COLO829 (cell line): ENCODE data around the gene PDGFA.
"Not testable (repeated sequence)": the region's sequence is repeated elsewhere in the genome, so short reads cannot be mapped to it uniquely, and the experiment has no call there.

ENCODE experiments used
- DNase-seq: peaks from one replicate; pipeline ENCODE4 v3.0.0; 2012; ENCODE audit warnings: low spot score

The PDGFA gene

DNA sequence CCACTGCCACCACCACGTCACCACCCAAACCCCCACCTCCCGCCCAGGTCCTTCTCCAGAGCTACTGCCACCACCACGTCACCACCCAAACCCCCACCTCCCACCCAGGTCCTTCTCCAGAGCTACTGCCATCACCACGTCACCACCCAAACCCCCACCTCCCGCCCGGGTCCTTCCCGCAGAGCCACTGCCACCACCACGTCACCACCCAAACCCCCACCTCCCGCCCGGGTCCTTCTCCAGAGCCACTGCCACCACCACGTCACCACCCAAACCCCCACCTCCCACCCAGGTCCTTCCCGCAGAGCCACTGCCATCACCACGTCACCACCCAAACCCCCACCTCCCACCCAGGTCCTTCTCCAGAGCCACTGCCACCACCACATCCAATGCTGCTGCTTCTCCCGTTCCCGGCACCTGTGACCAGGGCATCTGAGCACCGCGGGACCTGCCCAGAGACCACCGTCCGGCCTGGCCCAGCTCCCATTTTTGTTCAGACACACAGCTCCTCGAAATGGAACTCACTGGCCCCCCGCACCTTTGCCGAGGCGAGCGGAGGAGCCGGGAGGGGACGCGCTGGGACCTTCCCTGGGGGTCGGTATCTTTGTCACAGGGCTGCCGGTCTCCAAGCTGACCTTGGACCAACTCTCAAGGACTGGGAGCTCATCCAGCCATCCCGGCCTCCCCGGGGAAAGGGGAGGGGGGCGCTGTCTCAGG is 32.7 kb upstream of the PDGFA start:
- DNase-seq = not testable (repeated sequence)

DNA sequence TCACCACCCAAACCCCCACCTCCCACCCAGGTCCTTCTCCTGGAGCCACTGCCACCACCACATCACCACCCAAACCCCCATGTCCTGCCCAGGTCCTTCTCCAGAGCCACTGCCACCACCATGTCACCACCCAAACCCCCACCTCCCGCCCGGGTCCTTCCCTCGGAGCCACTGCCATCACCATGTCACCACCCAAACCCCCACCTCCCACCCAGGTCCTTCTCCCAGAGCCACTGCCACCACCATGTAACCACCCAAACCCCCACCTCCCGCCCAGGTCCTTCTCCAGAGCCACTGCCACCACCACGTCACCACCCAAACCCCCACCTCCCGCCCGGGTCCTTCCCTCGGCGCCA is 31.9 kb upstream of the PDGFA start:
- not testable (repeated sequence) for DNase-seq

GRCh38 chr7:550881-551614 is 31.4 kb upstream of the PDGFA start:
- no peak for DNase-seq

DNA sequence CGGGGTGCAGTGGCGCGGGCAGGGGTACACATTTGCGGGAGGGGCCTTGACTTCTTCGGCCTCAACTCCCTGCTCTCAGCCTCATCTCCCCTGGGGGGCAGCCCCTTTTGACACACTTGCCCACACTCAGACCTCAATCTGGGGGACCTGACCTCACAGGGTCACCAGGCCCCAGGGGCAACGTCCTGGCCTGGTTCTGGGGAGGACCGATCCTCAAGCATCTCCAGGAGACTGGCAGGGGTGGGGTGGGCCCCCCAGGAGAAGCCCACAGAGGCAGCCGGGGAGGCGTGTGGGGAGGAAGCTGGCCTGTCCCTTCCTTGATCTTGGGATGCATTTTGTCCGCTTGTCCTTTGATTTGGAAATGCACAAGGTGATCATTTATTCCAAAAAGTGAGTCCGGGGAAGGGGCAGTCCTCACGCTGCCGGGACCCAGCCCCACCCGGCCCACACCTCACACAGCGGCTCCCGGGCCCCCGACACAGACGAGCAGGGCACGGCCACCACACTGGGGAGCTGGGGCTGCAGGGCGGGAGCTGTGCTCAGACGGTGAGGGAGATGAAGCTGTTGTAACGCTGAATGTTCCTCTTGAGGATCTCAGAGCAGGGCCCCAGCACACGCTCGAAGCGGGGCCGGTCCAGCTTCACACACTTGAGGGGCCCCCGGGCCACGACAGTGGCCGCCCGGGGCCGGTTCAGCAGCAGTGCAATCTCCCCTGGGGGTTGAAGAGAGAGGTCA is 30.4 kb upstream of the PDGFA start:
- DNase-seq = no peak

GRCh38 chr7:549066-549890 is 29.6 kb upstream of the PDGFA start:
- no peak for DNase-seq

DNA sequence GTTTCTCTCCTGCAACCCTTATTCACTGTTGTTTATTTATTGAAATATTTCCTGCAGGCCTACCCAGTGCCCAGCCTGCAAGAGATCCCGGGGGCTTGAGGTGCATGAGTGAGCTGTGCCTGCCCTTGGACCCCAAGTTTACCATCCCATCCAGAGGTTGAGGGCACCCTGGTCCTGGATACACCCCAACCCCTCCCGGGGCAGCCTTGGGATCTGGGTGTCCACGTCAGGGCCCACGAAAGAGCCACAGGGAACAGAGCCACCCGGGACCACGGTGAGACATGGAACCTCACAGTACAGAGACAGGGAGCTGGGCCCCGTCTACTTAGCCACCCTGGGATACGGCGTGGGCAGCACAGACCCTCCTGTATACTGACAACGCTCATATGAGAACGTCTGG is 28.8 kb upstream of the PDGFA start:
- DNase-seq = no peak

DNA sequence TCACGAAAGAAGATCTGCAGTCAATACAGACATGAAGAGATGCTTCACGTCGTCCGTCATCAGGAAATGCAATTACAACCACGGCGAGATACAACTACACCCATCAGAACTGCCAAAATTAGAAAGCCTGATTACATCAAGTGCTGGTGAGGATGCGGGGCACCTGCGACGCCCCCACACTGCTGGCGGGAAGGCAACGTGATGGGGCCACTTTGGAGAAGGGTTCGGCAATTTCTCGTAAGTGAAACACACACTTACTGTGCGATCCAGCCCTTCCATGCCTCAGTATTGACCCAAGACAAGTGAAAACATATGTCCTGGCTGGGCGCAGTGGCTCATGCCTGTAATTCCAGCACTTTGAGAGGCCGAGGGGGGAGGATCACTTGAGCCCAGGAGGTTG is 25.8 kb upstream of the PDGFA start:
- DNase-seq = no peak

DNA sequence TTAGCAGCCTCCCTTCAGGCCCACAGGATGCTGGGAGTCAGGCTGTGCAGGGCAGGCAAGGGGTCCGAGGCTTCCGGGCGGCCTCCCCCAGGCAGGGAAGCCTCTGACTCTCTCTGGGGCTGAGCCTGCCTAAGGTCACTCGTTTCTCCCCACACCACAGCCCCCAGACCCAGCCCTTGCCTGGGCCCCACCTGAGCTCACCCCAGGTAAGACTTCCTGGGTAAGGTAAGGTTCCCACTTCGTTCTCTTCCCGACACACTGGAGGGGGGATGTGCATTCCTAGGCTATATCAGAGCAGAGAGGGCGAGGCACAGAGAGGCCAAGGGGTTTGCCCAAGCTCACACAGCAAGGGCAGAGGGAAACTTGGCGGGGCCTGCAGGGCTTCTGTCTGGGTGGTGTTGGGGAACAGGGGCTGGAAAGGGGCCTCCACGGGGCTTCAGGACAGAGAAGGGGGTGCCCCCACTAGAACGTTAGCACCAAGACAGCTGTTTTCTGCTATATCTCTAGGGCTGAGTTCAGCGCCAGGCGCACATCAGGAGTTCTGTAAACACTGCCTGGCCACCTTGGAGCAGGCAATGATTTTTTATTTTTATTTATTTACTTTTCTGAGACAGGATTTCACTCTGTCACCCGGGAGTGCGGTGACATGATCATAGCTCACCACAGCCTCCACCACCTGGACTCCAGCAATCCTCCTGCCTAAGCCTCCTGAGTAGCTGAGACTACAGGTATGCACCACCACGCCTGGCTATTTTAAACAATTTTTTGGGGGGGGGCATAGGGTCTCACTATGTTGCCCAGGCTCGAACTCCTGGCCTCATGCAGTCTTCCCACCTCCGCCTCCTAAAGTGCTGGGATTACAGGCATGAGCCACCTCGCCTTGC is 24.9 kb upstream of the PDGFA start:
- no peak for DNase-seq

- no peak for DNase-seq
Measured at GRCh38 chr7:543501-544337, 24.1 kb upstream of the PDGFA start.

DNA sequence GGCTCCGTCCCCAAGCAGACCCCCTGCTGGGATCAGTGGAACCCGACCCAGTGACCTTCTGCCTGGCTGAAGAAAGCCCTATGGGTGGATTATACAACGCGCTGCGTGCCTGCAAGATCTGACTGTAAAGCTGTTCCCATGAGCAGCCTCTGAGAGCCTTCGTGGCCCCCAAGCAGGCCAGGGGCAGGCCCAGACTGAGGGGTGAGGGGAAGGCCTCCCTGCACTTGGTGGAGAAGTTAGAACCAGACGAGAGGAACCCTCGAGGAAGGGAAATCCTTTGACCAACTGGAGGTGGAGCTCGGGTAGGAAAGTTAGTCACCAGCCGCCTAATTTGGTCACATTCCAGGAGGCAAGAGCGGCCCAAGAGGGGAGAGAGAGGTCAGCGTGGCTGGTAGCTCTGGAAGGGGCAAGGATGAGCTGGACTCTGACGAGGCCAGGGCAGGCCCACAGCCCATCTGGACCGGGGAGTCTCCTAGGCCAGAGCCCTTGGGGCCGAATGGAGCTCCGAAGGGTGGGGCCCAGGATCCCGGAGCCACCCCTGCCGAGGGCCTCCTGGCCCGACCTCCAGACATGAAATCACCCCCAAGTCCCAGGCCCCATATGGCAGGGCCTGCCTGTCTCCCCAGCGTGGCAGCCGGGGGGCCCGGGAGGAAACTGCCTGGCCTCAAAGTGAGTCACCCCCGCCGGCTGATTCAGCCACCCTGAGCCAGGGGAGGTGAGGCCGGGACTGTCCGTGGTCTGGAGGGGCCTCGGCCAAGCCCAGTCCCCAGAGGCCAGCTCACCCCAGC is 23.3 kb upstream of the PDGFA start:
- DNase-seq = peak; percentile 53

DNA sequence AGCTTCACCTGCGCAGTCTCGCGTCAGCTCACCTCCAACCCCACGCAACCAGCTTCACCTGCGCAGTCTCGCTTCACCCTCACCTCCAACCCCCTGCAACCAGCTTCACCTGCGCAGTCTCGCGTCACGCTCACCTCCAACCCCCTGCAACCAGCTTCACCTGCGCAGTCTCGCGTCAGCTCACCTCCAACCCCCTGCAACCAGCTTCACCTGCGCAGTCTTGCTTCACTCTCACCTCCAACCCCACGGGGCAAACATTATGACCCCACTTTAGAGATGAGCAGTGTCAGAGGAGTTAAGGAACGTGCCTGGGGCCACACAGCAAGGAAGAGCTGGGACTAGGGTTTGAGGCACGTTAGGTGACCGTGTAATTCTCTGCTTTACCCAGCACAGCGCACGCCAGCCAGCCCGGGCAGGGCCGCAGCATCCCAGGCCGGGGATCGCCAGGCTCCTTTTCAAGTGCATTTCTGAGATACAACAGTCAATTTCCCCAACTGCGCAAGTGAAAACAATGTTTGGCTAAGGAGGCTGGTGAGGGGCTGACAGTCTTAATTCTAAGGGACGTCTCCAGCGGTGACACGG is 22.6 kb upstream of the PDGFA start:
- no peak for DNase-seq

DNA sequence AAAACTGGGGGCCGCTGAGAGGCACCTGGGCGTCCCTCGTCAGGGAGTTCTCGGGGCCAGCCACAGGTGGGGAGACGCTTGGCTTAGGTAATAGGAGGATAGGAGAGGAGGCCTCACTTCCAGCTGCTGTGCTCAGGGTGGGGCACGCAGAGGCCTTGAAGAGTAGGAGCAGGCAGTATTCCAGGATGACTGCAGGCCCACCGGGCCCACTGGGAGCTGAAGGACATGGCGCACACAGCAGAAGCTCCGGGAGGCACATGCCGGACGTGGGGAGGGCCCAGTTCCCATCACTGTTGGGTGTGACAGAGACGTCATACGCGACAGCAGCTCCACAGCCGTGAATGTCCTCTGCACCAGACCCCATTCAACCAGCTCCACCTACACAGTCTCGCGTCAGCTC is 22.0 kb upstream of the PDGFA start:
- no peak for DNase-seq

DNA sequence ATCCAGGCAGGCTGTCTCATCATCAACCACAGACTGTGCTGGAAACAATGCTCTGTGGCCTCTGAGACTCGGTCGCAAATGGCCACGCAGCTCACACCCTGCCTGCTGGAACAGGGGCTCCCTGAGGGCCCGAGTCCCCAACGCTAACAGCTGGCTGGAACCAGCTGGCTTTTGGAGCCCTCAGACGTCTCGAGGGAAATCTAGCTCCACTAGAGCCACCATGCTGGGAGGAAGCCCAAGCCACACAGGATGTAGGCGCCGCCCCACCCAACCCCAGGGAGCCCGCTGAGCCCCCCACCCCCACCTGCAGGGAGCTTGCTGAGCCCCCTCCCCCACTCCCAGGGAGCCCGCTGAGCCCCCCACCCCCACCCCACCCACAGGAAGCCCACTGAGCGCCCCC is 21.4 kb upstream of the PDGFA start:
- no peak for DNase-seq

- DNase-seq = no peak
Measured at GRCh38 chr7:540579-540978, 20.9 kb upstream of the PDGFA start.

GRCh38 chr7:539731-540411 is 20.2 kb upstream of the PDGFA start:
- no peak for DNase-seq

DNA sequence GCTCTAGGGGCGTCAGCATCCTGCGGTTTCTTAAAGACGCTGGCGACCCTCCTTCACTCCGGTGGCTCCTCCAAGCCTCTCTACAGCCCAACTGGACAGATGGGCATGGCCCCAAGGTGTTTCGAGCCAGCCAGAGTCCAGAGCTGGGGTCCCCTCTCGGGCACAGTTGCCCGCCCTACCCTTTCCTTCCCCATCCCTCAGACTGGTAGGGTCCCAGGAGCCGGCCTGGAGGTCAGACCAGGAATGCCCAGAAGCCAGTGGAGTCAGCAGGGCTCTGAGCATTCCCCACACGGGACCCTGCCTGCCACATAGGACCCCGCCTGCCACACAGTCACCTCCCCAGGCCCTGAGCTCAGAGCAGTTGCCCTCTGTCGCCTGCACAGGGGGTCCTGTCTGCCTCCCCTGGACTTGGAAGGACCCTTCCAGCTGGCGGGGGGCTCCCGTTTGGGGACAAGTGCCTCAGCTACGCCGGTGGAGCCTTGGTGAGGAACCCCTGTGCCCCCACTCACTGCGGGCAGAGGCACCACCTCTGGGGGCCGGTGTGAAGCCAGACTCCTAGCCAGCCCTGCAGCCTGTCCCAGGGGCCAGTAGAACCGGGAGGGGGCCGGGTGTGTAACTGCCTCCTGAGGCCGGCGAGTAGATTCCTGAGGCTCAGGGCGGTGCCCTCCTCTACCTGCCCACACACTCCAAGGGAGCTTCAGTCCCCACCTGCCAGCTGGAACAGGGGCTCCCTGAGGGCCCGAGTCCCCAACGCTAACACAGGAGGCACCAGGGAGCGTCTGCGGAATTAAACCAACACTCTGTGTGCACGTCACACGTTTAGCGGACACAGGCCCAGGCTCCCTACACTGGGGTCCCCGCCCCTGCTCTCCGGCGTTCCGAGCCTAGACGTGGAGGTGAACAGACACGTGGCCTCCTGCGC is 19.4 kb upstream of the PDGFA start:
- no peak for DNase-seq

- DNase-seq = peak; percentile 89
Measured at GRCh38 chr7:537911-538634, 18.4 kb upstream of the PDGFA start.
